ENCODE results near the gene RAB40C.

RAB40C gene

DNA sequence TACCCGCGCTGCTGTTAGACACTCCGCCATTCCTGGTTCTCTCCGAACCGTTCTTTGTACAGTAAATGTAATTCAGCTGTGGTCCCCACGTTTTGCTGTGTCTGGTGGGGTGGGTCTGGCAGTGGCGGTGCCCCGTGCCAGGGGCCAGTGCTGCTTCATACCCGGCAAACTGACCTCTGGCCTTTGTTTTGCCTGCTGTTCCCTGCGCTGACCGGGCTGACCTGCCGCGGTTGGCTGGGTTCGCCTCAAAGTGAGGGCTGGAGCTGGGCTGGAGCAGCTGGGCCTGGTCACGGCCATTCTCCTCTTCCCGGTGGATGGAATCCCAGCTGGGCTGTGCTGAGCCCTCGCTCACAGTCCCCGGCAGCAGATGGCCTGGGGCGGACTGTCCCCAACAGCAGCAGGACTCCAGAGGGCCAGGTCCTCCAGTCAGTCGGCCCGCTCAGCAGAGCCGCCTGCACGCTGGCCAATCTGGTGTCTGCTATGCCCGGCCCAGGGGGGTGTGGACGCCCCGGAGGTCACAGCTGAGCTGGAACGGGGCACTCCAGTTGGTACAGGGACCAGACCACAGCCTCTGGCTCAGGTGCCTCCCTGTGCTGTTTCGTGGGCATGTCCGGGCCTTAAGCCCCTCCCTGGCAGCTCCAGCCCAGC lies 39.4 kb downstream of the RAB40C start:
- no peak for TF ChIP-seq POLR2A (IDR thresholded peaks at IDR 0.05; ENCODE audit: low read depth, low read length)
- no peak for FAIRE-seq
- no peak for DNase-seq (ENCODE audit: insufficient read length, low spot score)

GRCh38 chr16:629833-630248 lies 40.0 kb downstream of the RAB40C start:
- DNase-seq (ENCODE audit: insufficient read length, low spot score) (no peak), FAIRE-seq (no peak)
- TF ChIP-seq POLR2A (IDR thresholded peaks at IDR 0.05; ENCODE audit: low read depth, low read length), result no peak

DNA sequence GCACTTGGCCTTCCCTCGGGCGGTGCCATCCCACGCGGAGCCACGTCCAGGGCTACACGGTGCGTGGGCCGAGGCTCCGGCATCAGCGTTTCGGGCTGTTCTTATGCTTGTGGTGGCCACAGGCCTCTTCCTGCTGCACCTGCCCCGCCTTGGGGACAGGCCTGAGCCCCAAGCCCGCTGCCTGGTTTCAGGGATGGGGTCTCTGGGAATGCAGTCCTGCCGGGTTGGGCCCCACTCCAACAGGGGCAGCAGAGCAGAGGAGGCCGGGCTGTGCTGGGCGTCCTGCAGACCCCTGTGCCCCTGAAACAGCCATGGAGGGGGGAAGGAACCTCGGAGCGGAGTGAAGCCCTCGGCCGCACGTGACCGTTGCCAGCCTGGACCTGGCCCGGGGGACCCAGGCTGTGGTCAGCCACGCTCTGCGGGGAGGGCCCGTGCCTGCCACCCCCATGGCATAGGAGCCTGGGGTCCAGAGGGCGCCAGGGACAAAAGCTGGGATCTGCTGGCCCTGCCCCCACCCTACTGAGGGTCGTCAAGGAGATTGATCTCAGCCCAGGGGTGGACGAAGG lies 40.5 kb downstream of the RAB40C start:
- no peak for FAIRE-seq

GRCh38 chr16:630815-631405 lies 41.0 kb downstream of the RAB40C start, which contains the start of gene WFIKKN1:
Gene WFIKKN1, plus strand, starts transcription at chr16:630985. Its CDS starts 269 bp downstream, at chr16:631254.
- DNase-seq (ENCODE audit: insufficient read length, low spot score) (no peak), FAIRE-seq (no peak)
- TF ChIP-seq POLR2A (IDR thresholded peaks at IDR 0.05; ENCODE audit: low read depth, low read length), result no peak

More for the DNA sequence above, 40.5 kb downstream of the RAB40C start:
- TF ChIP-seq POLR2A (IDR thresholded peaks at IDR 0.05; ENCODE audit: low read depth, low read length), result no peak
- DNase-seq (ENCODE audit: insufficient read length, low spot score), result no peak

- FAIRE-seq (no peak), DNase-seq (ENCODE audit: insufficient read length, low spot score) (no peak)
- no peak for TF ChIP-seq POLR2A (IDR thresholded peaks at IDR 0.05; ENCODE audit: low read depth, low read length)
Measured at GRCh38 chr16:631808-632358, 42.0 kb downstream of the RAB40C start.

GRCh38 chr16:632486-633335 lies 42.8 kb downstream of the RAB40C start:
- no peak for TF ChIP-seq POLR2A (IDR thresholded peaks at IDR 0.05; ENCODE audit: low read depth, low read length)
- DNase-seq (ENCODE audit: insufficient read length, low spot score) (no peak), FAIRE-seq (no peak)

DNA sequence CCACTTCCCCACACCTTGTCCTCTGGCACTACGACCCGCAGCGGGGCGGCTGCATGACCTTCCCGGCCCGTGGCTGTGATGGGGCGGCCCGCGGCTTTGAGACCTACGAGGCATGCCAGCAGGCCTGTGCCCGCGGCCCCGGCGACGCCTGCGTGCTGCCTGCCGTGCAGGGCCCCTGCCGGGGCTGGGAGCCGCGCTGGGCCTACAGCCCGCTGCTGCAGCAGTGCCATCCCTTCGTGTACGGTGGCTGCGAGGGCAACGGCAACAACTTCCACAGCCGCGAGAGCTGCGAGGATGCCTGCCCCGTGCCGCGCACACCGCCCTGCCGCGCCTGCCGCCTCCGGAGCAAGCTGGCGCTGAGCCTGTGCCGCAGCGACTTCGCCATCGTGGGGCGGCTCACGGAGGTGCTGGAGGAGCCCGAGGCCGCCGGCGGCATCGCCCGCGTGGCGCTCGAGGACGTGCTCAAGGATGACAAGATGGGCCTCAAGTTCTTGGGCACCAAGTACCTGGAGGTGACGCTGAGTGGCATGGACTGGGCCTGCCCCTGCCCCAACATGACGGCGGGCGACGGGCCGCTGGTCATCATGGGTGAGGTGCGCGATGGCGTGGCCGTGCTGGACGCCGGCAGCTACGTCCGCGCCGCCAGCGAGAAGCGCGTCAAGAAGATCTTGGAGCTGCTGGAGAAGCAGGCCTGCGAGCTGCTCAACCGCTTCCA lies 43.6 kb downstream of the RAB40C start:
- FAIRE-seq (no peak), DNase-seq (ENCODE audit: insufficient read length, low spot score) (no peak)
- no peak for TF ChIP-seq POLR2A (IDR thresholded peaks at IDR 0.05; ENCODE audit: low read depth, low read length)

- no peak for DNase-seq (ENCODE audit: insufficient read length, low spot score)
- TF ChIP-seq POLR2A (IDR thresholded peaks at IDR 0.05; ENCODE audit: low read depth, low read length), result no peak
- FAIRE-seq, result no peak
Measured at GRCh38 chr16:634051-634670, 44.3 kb downstream of the RAB40C start.

DNA sequence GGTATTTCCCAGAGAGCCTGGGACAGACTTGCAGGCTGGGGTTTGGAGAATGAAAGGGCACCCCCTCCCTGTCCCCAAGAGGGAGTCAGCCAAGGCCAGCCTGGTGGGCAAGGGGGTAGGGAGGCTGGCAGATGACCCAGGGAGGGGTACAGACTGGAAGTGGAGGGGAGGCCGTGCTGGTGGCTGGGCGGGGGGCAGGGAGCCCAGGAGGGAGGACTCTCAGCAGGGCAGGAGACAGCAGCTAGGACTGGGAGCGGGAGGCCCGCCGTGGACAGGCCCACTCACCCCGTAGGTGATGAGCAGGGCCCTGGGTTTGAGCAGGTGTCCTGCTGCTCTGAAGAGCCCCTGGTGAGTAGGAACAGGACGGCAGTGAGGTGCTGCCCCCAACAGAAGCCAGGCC lies 45.1 kb downstream of the RAB40C start:
- FAIRE-seq (no peak), DNase-seq (ENCODE audit: insufficient read length, low spot score) (no peak)
- no peak for TF ChIP-seq POLR2A (IDR thresholded peaks at IDR 0.05; ENCODE audit: low read depth, low read length)

DNA sequence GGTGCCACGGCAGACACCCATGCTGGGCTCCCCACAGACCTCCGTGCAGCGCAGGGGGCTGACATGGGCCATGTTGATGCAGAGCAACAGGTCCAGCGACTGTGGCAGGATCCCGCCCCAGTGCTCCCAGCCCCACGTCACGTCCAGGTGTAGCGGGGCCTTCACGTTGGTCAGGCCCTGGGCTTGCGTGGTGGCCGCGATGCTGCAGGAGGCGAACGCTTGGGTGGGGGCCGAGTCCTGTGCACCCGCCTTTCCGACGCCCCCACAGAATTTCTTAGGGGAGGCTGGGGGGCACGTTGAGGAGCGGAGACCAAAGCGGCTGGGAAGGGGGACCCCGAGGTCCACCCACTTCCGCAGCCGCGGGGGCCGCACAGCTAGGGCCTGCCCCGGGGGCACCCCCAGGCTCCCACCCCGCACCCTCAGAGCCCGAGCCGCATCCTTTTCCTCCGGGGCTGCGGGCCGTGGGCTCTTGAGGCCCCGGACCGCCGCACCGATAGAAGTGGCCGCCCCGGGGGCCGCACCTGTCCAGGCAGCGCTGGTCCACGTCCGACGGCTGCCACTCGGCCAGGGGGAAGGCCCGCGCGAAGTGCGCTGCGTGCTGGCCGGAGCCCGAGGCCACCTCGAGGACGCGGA lies 45.8 kb downstream of the RAB40C start:
- FAIRE-seq, result no peak

DNA sequence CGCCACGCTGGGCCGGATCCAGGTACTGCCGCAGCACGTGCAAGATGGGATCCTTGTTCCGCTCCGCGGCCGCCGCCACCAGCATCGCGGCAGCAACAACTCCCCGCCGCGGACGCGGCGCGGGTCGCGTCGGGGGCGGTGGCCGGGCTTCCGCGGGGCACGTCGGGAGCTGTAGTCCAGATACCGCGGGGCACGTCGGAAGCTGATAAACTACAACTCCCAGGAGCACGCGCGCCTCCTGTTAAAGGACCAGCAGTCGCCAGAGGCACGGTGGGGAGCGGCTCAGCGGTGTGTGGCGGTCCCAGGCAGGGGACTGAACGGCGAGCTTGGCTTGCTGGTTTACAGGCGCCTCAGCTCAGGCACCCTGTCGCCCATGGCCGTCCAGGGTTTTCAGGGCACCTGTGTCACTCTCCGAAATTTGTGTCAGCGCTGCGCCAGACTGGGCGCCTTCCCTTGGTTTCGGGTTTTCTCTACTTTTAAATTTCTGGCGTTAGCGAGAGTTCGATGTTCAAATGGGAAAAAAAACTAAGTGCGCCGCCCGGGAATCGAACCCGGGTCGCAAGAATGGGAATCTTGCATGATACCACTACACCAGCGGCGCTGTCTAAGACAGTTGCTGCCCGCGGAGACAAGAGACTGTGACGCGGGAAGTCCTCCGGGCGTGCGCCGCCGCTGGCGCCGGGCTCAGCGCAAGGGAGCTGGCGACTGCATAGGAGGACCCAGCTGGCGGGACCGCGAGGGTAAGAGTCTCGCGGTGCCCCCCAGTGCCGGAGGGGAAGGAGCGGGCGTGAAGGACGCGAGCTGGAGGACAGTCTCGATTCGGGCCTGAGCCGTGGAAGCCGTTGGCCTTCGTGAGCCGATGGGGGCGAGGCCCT lies 46.6 kb downstream of the RAB40C start, which contains the start of gene METTL26:
Gene METTL26 (minus strand): TSS at position 100 of the 875 bp plus-strand sequence. CDS start 15 bp downstream, at position 85.
- TF ChIP-seq POLR2A (IDR thresholded peaks at IDR 0.05; ENCODE audit: low read depth, low read length), result peak; percentile 88
- peak; percentile 95 for DNase-seq (ENCODE audit: insufficient read length, low spot score)
- FAIRE-seq, result no peak

More for the DNA sequence above, 45.8 kb downstream of the RAB40C start:
- TF ChIP-seq POLR2A (IDR thresholded peaks at IDR 0.05; ENCODE audit: low read depth, low read length), result no peak
- DNase-seq (ENCODE audit: insufficient read length, low spot score), result no peak

All from H54 (cell line).